Retinal pigment epithelial cell (primary cell): Measurements from ENCODE around the gene IGFL2.

Experiments used
- DNase-seq: peaks from one replicate; pipeline ENCODE4 v3.0.0-alpha.2; 2010; ENCODE audit warnings: low read depth
- H3K4me3 ChIP-seq: 2 replicates; pipeline ENCODE4 v1.5.1; 2011; ENCODE audit warnings: mild to moderate bottlenecking, low read length, control low read depth, moderate library complexity
- CTCF ChIP-seq: conservative IDR thresholded peaks from 2 replicates; pipeline ENCODE4 v1.5.1; 2011; ENCODE audit warnings: low read depth, low read length, control low read depth, inconsistent platforms

IGFL2 gene

GRCh38 chr19:46210669-46211068, 62.6 kb downstream of the IGFL2 start:
- no peak for TF ChIP-seq CTCF
- no peak for DNase-seq
- no peak overlapping the region for H3K4me3 ChIP-seq
